Naive thymus-derived CD4-positive, alpha-beta T cell (primary cell): ENCODE data around the gene PPBP. TPM values are rescaled to one million over a fixed set of nuclear protein-coding genes. Genes with fewer than 3 reads are reported as not detected.

ENCODE experiments used
- ATAC-seq: fragments of 150-1000 bp; cut with Tn5 transposase; 2 replicates; pipeline ENCODE4 v1.10.0; 2021; ENCODE audit warnings: mild to moderate bottlenecking, moderate library complexity
- CTCF ChIA-PET: fragments of 350-600 bp; sonication (Branson Sonifier 250); formaldehyde crosslinking; loops from one replicate; lab custom pipeline; 2021; ENCODE audit warnings: antibody characterized with exemption; lab: Charles Lee
- POLR2A ChIA-PET: fragments of 350-600 bp; sonication (Branson Sonifier 250); formaldehyde crosslinking; loops from one replicate; lab custom pipeline; 2021; ENCODE audit warnings: antibody characterized with exemption, inconsistent platforms; lab: Charles Lee
- DNase-seq, 9 donors: peaks; one replicate each; pipeline versions ENCODE4 v3.0.0 to v3.0.0-alpha.2; 2020 to 2022; ENCODE audit warnings: mixed read lengths in 1 of 9
- H3K27ac ChIP-seq: one replicate; pipeline ENCODE4 v1.7.0; 2013; ENCODE audit warnings: mild to moderate bottlenecking, low read depth, low read length, moderate library complexity
- H3K27me3 ChIP-seq, 2 donors: one replicate each; pipeline ENCODE4 v1.7.0; 2013; ENCODE audit warnings: low read length in 2 of 2, mild to moderate bottlenecking in 2 of 2, moderate library complexity in 2 of 2; ENCODE audit not compliant: control insufficient read depth in 2 of 2, insufficient read depth in 2 of 2
- H3K36me3 ChIP-seq, 3 experiments: 1 replicate in 2 of 3; 2 replicates in 1 of 3; pipeline ENCODE4 v1.7.0; 2013; ENCODE audit warnings: low read length in 3 of 3, mild to moderate bottlenecking in 3 of 3, moderate library complexity in 1 of 3; ENCODE audit not compliant: insufficient read depth in 3 of 3, control insufficient read depth in 2 of 3
- H3K4me1 ChIP-seq, 2 donors: one replicate each; pipeline ENCODE4 v1.7.0; 2013; ENCODE audit warnings: low read length in 2 of 2, mild to moderate bottlenecking in 2 of 2, moderate library complexity in 1 of 2; ENCODE audit not compliant: control insufficient read depth in 2 of 2, insufficient read depth in 2 of 2
- H3K4me3 ChIP-seq: 2 replicates; pipeline ENCODE4 v1.7.0; 2013; ENCODE audit warnings: mild to moderate bottlenecking, low read length
- H3K9me3 ChIP-seq, 3 experiments: 1 replicate in 2 of 3; 2 replicates in 1 of 3; pipeline ENCODE4 v1.7.0; 2013; ENCODE audit warnings: low read length in 3 of 3; ENCODE audit not compliant: control insufficient read depth in 2 of 3
- H3K27ac Mint-ChIP-seq, 9 donors: one replicate each; pipeline ENCODE4 v1.8.0; 2020 to 2022; ENCODE audit warnings: mixed read lengths in 9 of 9, mild to moderate bottlenecking in 8 of 9, moderate library complexity in 5 of 9, inconsistent platforms in 2 of 9
- H3K27me3 Mint-ChIP-seq, 5 donors: one replicate each; pipeline ENCODE4 v1.8.0; 2021 to 2022; ENCODE audit warnings: mixed read lengths in 5 of 5, mild to moderate bottlenecking in 1 of 5
- H3K36me3 Mint-ChIP-seq, 5 donors: one replicate each; pipeline ENCODE4 v1.8.0; 2020 to 2022; ENCODE audit warnings: mixed read lengths in 5 of 5, mild to moderate bottlenecking in 3 of 5, inconsistent platforms in 1 of 5
- H3K4me1 Mint-ChIP-seq, 7 donors: one replicate each; pipeline ENCODE4 v1.8.0; 2020 to 2022; ENCODE audit warnings: mixed read lengths in 7 of 7, mild to moderate bottlenecking in 3 of 7, inconsistent platforms in 1 of 7
- H3K4me3 Mint-ChIP-seq, 10 donors: one replicate each; pipeline ENCODE4 v1.8.0; 2020 to 2022; ENCODE audit warnings: mild to moderate bottlenecking in 10 of 10, mixed read lengths in 10 of 10, moderate library complexity in 6 of 10, inconsistent platforms in 2 of 10
- H3K9me3 Mint-ChIP-seq, 11 donors: one replicate each; pipeline ENCODE4 v1.8.0; 2020 to 2022; ENCODE audit warnings: mixed read lengths in 11 of 11, mild to moderate bottlenecking in 4 of 11, inconsistent platforms in 1 of 11, moderate library complexity in 1 of 11
- intact Hi-C, 2 donors: fragments of 100-400 bp; cut with micrococcal nuclease; formaldehyde crosslinking; loops; one replicate each; pipeline ENCODE4 v1.15.1; 2023
- polyA plus RNA-seq, 2 donors: library from polyadenylated mRNA; unstranded; fragments of 300-500 nt; fragmentation: Illumina TruSeq; gene quantifications; one replicate each; pipeline ENCODE4 v1.2.3, GENCODE V29; 2021
- total RNA-seq, 6 experiments: library from RNA in 5 of 6; stranded (reverse) in 5 of 6; gene quantifications; 1 replicate in 5 of 6; 2 replicates in 1 of 6; pipeline ENCODE4 v1.2.3 and lab custom pipeline; 2021 to 2026

The PPBP gene, protein sequence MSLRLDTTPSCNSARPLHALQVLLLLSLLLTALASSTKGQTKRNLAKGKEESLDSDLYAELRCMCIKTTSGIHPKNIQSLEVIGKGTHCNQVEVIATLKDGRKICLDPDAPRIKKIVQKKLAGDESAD
- total RNA-seq, result 10 to 100 TPM in 1 of 5 experiments, 1 to 10 TPM in 1, not detected in 3; 3.3 to 34.9 TPM
- polyA plus RNA-seq, result not detected
- total RNA-seq (lab: John Stamatoyannopoulos, UW), result not detected

DNA sequence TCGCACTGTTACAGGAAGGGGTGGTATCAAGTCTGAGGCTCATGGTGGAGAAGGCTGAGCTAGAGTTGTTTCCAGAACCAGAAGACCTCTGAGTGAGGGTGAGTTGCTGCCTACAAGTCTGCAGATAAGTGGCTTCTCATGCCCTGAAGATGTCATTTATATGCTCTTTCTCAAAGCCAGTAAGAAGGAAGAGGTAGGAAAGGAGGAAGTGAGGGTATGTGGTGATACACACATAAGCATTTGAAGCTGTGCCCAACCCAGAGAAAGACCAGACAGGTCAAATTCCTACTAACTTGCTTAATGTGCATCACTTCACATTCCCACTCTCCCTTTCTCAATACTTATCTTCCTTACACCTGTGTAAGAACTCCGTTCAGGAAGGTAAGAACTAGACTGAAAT, at the start of gene PPBP:
Gene PPBP (minus strand): TSS at position 130 of the 400 bp plus-strand sequence. CDS start 87 bp downstream, at position 43.
- ChIA-PET POLR2A (no interaction called here), CTCF (no interaction called here)
- H3K27ac Mint-ChIP-seq, result no peak within 1 kb of the TSS
- Histone ChIP-seq H3K4me3 (no peak within 1 kb of the TSS), H3K36me3 (no peaks in the 10 kb centered on the region), H3K4me1 (no peaks in the 10 kb centered on the region), H3K27ac (no peak within 1 kb of the TSS), H3K27me3 (no peaks in the 10 kb centered on the region), H3K9me3 (no peaks in the 10 kb centered on the region)
- ATAC-seq, result no peak
- no peaks in the 10 kb centered on the region for H3K4me1 Mint-ChIP-seq
- intact Hi-C loops, result no loop called here
- peaks cover 0 to 4% (median 2%) of the 10 kb centered on the region in 5 donors for H3K27me3 Mint-ChIP-seq
- H3K4me3 Mint-ChIP-seq, result no peak within 1 kb of the TSS
- peaks cover 0 to 1% (median 0%) of the 10 kb centered on the region in 11 donors for H3K9me3 Mint-ChIP-seq
- no peak for DNase-seq
- no peaks in the 10 kb centered on the region for H3K36me3 Mint-ChIP-seq

DNA sequence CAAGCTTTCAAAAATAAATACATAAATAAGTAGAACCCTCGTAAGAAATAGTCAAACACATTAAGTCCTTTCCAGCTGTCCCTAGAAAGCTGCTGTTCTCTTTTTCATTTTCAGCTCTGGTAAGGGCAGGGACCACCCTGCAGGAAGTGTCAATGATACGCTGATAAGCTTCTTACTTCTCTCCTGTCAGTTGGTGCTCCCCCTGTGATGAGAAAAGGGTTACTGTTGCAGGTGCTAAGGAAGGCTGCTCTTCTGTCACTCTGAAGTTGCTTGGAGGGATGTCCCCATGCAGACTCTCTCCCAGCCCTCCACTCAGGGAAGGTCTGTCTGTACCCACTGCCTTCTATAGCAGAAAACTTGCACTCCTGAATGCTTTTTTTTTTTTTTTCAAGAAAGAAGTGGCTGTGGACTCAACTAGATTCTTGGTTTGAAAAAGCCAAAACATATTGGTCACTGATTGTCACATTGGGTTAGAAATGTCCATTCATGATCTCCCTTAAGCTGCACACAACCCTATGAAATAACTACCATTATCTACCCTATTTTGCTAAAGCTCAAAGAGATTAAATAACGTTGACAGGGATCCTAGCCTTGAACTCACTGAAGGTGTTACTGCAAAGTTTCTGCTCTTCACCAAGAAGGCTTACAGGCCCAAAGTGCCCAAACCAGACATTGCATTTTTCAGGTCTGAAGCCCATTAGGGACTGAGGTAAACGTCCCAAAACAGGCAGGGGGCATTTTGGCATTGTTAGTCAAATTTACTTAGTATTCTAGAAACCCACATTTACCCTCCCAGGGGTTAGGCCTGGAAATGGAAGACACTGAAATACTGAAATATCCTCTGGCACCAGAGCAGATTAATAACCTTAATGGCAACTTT, 49.3 kb upstream of the PPBP start:
- H3K27me3 ChIP-seq, result peaks cover 0 to 7% of the 10 kb centered on the region in 2 donors
- H3K9me3 Mint-ChIP-seq, result peaks cover 0 to 5% (median 0%) of the 10 kb centered on the region in 11 donors
- CTCF ChIA-PET, result no interaction called here
- no peaks in the 10 kb centered on the region for H3K9me3 ChIP-seq
- H3K36me3 ChIP-seq, result no peaks in the 10 kb centered on the region
- DNase-seq, result no peak
- ATAC-seq, result no peak
- POLR2A ChIA-PET, result no interaction called here
- peaks cover 59 to 63% (median 62%) of the 10 kb centered on the region in 5 donors for H3K27me3 Mint-ChIP-seq
- no peak overlapping the region for H3K27ac Mint-ChIP-seq
- intact Hi-C loops, result no loop called here
- H3K4me1 Mint-ChIP-seq, result peaks cover 8 to 20% (median 16%) of the 10 kb centered on the region in 7 donors
- H3K27ac ChIP-seq, result no peak overlapping the region
- no peaks in the 10 kb centered on the region for H3K4me1 ChIP-seq
- no peak overlapping the region for H3K4me3 ChIP-seq
- H3K36me3 Mint-ChIP-seq, result peaks cover 0 to 4% (median 0%) of the 10 kb centered on the region in 5 donors
- peak overlapping the region; percentile 66 to 87 (median 83) for H3K4me3 Mint-ChIP-seq

DNA sequence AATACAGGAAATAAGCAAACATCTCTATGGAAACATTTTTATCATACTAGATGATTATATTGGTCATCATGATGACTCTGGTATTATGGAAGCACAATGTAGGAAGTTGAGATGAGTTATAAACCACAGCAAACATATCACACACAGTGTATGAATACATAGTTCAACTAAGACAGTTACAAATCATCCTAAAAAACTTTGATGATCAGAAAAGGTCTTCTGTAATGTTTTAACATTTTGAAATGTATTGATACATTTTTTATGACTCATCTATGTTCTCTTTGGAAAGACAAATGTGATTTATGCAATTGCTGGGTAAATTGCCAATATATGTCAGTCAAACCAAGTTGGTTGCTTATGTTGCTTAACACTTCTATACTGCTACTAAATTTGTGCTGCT, 45.7 kb upstream of the PPBP start:
- Mint-ChIP-seq H3K9me3 (peaks cover 0 to 5% (median 0%) of the 10 kb centered on the region in 11 donors), H3K36me3 (peaks cover 0 to 4% (median 0%) of the 10 kb centered on the region in 5 donors), H3K4me1 (peaks cover under 1 to 8% (median 6%) of the 10 kb centered on the region in 7 donors), H3K27ac (no peak overlapping the region), H3K27me3 (peaks cover 29 to 37% (median 32%) of the 10 kb centered on the region in 5 donors), H3K4me3 (no peak overlapping the region)
- peak; percentile 79 for ATAC-seq
- Histone ChIP-seq H3K27me3 (peaks cover 0 to 5% of the 10 kb centered on the region in 2 donors), H3K9me3 (no peaks in the 10 kb centered on the region), H3K36me3 (no peaks in the 10 kb centered on the region), H3K4me3 (no peak overlapping the region), H3K27ac (no peak overlapping the region), H3K4me1 (no peaks in the 10 kb centered on the region)
- DNase-seq, result no peak
- intact Hi-C loops, result no loop called here
- CTCF ChIA-PET, result no interaction called here
- POLR2A ChIA-PET, result no interaction called here

DNA sequence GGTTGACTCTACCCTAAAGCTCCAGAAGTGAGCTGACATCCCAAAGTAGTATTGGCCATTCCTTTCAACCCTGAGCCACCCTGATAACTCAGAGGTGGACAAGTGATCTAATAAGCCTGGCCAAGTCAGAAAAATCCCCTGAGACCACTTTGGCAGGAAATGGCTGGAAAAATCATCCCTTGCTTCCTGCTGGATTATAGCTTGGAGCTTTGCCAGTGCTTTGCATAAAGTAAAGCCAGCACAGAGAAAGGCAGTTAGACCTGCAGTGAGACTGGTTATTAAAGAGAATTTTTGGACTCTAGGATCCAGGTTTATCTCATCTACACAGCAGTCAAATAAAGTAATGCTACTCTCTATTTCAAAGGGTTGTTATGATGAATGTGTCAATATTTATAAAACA, 44.1 kb upstream of the PPBP start:
- CTCF ChIA-PET, result no interaction called here
- Mint-ChIP-seq H3K27me3 (peaks cover 18 to 29% (median 25%) of the 10 kb centered on the region in 5 donors), H3K9me3 (peaks cover 0 to 11% (median 0%) of the 10 kb centered on the region in 11 donors)

DNA sequence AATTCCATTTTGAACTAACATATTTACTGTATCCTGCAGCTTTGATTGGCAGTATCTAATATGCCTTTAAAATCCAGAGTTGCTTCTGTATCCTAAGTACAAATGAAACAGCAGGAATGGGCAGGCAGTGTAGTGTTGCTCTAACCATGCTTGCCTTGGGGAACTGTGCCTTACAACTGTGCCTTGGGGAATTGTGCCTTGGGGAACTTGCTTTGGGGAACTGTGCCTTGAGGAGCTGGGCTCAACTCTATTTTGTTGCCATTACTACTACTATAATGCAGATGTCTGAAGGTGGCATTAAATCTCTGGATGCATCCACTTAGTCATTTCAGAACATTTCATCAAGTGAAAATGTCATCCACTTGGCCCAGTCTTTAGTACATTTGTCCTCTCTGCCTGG, 43.6 kb upstream of the PPBP start:
- peaks cover 0 to 2% (median 0%) of the 10 kb centered on the region in 7 donors for H3K4me1 Mint-ChIP-seq
- Histone ChIP-seq H3K4me3 (no peak overlapping the region), H3K4me1 (no peaks in the 10 kb centered on the region), H3K9me3 (no peaks in the 10 kb centered on the region), H3K27ac (no peak overlapping the region), H3K36me3 (no peaks in the 10 kb centered on the region), H3K27me3 (no peaks in the 10 kb centered on the region)
- ATAC-seq, result no peak
- H3K9me3 Mint-ChIP-seq, result peaks cover 0 to 13% (median 0%) of the 10 kb centered on the region in 11 donors
- no peak for DNase-seq
- intact Hi-C loops, result no loop called here
- ChIA-PET POLR2A (no interaction called here), CTCF (no interaction called here)
- H3K27ac Mint-ChIP-seq, result no peak overlapping the region
- H3K4me3 Mint-ChIP-seq, result no peak overlapping the region
- peaks cover 16 to 28% (median 22%) of the 10 kb centered on the region in 5 donors for H3K27me3 Mint-ChIP-seq
- H3K36me3 Mint-ChIP-seq, result peaks cover 0 to 4% (median 0%) of the 10 kb centered on the region in 5 donors

More for the DNA sequence above, 44.1 kb upstream of the PPBP start:
- Histone ChIP-seq H3K27me3 (no peaks in the 10 kb centered on the region), H3K4me1 (no peaks in the 10 kb centered on the region), H3K4me3 (no peak overlapping the region), H3K36me3 (no peaks in the 10 kb centered on the region), H3K9me3 (no peaks in the 10 kb centered on the region), H3K27ac (no peak overlapping the region)
- DNase-seq (no peak), ATAC-seq (no peak)
- intact Hi-C loops, result no loop called here
- Mint-ChIP-seq H3K4me1 (peaks cover 0 to 2% (median 0%) of the 10 kb centered on the region in 7 donors), H3K27ac (no peak overlapping the region), H3K36me3 (peaks cover 0 to 4% (median 0%) of the 10 kb centered on the region in 5 donors), H3K4me3 (no peak overlapping the region)
- POLR2A ChIA-PET, result no interaction called here

DNA sequence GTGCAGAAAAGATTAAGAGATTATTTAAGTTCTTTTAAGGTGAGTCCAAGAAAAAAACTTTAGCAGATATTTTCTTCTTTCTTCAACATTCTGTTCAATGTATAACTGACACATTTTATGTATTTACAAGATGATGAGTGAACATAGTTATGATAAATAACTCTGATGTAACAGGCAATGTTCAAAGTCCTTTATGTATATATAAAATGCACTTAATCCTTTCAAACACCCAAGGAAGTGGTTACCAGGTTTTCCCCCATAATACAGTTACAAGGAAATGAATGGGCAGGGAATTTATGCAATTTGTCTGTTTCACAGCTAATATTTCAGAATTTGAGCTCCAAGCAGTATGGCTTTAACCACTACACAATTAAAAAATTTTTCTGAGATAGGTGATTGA, 42.3 kb upstream of the PPBP start:
- DNase-seq, result no peak
- H3K27me3 ChIP-seq, result no peaks in the 10 kb centered on the region
- H3K4me3 ChIP-seq, result no peak overlapping the region
- Mint-ChIP-seq H3K4me3 (no peak overlapping the region), H3K27me3 (peaks cover 6 to 18% (median 13%) of the 10 kb centered on the region in 5 donors), H3K27ac (no peak overlapping the region), H3K4me1 (peaks cover 0 to 2% (median 0%) of the 10 kb centered on the region in 7 donors), H3K36me3 (peaks cover 0 to 4% (median 0%) of the 10 kb centered on the region in 5 donors), H3K9me3 (peaks cover 0 to 19% (median 5%) of the 10 kb centered on the region in 11 donors)
- ChIA-PET CTCF (no interaction called here), POLR2A (no interaction called here)
- H3K36me3 ChIP-seq, result no peaks in the 10 kb centered on the region
- no peaks in the 10 kb centered on the region for H3K4me1 ChIP-seq
- intact Hi-C loops, result no loop called here
- ATAC-seq, result no peak
- H3K27ac ChIP-seq, result no peak overlapping the region
- no peaks in the 10 kb centered on the region for H3K9me3 ChIP-seq
